ENCODE results near the gene CDKAL1. TPM values are rescaled to one million over a fixed set of nuclear protein-coding genes. Genes with fewer than 3 reads are reported as not detected.

CDKAL1 gene
- total and polyA plus RNA-seq, 2 donors from 2014 or later = 4.6 to 20.2 TPM

DNA sequence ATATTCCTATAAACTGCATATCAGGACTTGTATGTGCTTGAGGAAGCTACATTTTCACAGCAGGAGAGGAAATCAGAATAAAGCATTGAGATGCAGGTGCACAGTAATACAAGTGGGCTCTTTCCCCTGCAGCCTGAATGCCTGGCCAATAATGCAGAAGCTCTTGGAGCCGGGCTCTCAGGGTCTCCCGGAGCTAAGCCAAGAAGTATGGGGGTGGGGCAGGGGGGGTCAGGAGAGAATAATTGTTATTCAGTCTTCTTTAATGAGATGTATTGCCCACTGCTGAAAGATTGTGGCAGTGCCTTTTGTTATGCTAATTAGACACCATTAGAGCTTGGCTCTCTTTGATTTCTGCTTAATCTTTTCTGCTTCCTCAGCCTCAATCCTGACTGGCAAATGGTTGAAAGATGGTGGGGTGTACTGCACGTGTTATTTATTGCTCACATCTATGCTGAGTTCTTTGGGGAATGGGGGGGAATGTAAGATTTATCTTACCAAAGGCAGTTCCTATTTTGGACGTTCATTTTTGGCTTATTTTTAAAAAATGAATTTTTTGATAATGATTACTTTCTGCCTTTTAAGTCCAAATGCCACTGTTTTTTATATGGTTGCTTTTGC is 651.7 kb downstream of the CDKAL1 start:
- Histone ChIP-seq H3K9ac (ENCODE audit: low read length in 3 of 3) (no peak overlapping the region), H3K27me3 (ENCODE audit: control insufficient read depth, insufficient read depth, low read length) (no peaks in the 10 kb centered on the region), H3K36me3 (ENCODE audit: control insufficient read depth in 2 of 3, insufficient read depth in 3 of 3, low read length in 3 of 3) (no peaks in the 10 kb centered on the region), H3K9me3 (ENCODE audit: control insufficient read depth in 2 of 3, insufficient read depth in 1 of 3, low read length in 3 of 3) (no peaks in the 10 kb centered on the region), H3K4me1 (ENCODE audit: control insufficient read depth in 2 of 3, insufficient read depth in 2 of 3, low read depth in 1 of 3, low read length in 3 of 3) (no peaks in the 10 kb centered on the region), H3K4me3 (ENCODE audit: low read length in 3 of 3) (no peak overlapping the region), H3K27ac (ENCODE audit: low read depth in 2 of 2, low read length in 2 of 2) (no peak overlapping the region)
- DNase-seq (no peak), FAIRE-seq (no peak)
- intact Hi-C loops (cut with DNase I) = no loop called here
- TF ChIP-seq, protein P1, sequence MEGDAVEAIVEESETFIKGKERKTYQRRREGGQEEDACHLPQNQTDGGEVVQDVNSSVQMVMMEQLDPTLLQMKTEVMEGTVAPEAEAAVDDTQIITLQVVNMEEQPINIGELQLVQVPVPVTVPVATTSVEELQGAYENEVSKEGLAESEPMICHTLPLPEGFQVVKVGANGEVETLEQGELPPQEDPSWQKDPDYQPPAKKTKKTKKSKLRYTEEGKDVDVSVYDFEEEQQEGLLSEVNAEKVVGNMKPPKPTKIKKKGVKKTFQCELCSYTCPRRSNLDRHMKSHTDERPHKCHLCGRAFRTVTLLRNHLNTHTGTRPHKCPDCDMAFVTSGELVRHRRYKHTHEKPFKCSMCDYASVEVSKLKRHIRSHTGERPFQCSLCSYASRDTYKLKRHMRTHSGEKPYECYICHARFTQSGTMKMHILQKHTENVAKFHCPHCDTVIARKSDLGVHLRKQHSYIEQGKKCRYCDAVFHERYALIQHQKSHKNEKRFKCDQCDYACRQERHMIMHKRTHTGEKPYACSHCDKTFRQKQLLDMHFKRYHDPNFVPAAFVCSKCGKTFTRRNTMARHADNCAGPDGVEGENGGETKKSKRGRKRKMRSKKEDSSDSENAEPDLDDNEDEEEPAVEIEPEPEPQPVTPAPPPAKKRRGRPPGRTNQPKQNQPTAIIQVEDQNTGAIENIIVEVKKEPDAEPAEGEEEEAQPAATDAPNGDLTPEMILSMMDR (IDR thresholded peaks at IDR 0.05; ENCODE audit: borderline replicate concordance, extremely low read depth, insufficient read depth) = no peak

DNA sequence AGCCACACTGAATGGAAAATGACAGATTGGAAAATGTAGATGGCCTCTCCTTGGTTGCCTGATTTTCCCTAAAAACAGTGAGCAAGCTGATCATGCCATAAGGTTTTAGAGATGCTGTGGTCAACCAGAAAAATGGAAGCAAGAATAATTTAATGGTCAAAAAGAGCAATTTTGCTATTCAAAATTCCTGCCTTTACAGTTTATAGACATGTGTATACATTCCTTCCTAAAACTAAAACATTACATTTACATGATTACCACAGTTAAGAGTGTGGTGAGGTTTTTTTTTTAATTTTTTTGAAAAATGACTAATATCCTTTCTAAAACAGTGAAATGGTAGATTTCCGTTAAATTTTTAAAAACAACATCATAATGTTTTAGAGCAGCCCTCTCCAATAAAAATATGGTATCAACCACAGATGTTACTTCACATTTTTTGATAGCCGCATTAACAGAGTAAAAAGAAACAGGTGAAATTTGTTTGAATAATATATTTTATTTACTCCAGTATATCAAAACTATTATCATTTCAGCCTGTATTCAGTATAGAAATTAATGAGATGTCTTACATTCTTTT is 652.3 kb downstream of the CDKAL1 start:
- Histone ChIP-seq H3K36me3 (ENCODE audit: control insufficient read depth in 2 of 3, insufficient read depth in 3 of 3, low read length in 3 of 3) (no peaks in the 10 kb centered on the region), H3K4me1 (ENCODE audit: control insufficient read depth in 2 of 3, insufficient read depth in 2 of 3, low read depth in 1 of 3, low read length in 3 of 3) (peaks cover 0 to 2% (median 0%) of the 10 kb centered on the region in 3 donors), H3K4me3 (ENCODE audit: low read length in 3 of 3) (no peak overlapping the region), H3K27ac (ENCODE audit: low read depth in 2 of 2, low read length in 2 of 2) (no peak overlapping the region), H3K27me3 (ENCODE audit: control insufficient read depth, insufficient read depth, low read length) (no peaks in the 10 kb centered on the region), H3K9ac (ENCODE audit: low read length in 3 of 3) (no peak overlapping the region), H3K9me3 (ENCODE audit: control insufficient read depth in 2 of 3, insufficient read depth in 1 of 3, low read length in 3 of 3) (no peaks in the 10 kb centered on the region)
- TF ChIP-seq, protein P1 (IDR thresholded peaks at IDR 0.05; ENCODE audit: borderline replicate concordance, extremely low read depth, insufficient read depth) = no peak
- FAIRE-seq (no peak), DNase-seq (no peak)
- intact Hi-C loops (cut with DNase I) = no loop called here

DNA sequence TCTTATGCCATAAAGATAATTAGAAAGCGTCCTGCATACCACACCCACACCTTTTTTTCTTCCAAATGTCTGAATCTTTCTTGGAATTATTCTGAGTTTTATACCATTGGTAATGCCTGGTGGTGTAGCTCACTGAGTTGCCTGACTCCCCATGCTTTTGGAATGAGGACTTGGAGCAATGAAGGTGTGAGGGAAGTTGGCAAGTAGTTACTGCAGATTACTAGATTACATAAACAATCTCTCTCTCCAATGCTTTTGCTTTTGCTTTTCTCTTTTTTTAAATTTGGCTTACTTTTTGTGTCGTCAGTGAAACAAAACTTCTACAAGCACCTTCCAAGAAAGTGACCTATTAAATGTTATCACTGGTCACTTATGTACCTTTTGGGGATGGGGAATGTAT is 653.2 kb downstream of the CDKAL1 start:
- no peaks in the 10 kb centered on the region for H3K36me3 ChIP-seq (ENCODE audit: control insufficient read depth in 2 of 3, insufficient read depth in 3 of 3, low read length in 3 of 3)

More for the DNA sequence above, 653.2 kb downstream of the CDKAL1 start:
- TF ChIP-seq, protein P1 (IDR thresholded peaks at IDR 0.05; ENCODE audit: borderline replicate concordance, extremely low read depth, insufficient read depth) = no peak
- peaks cover 0 to 2% (median 0%) of the 10 kb centered on the region in 3 donors for H3K4me1 ChIP-seq (ENCODE audit: control insufficient read depth in 2 of 3, insufficient read depth in 2 of 3, low read depth in 1 of 3, low read length in 3 of 3)
- H3K9ac ChIP-seq (ENCODE audit: low read length in 3 of 3) = no peak overlapping the region
- H3K27ac ChIP-seq (ENCODE audit: low read depth in 2 of 2, low read length in 2 of 2) = no peak overlapping the region
- no peak for FAIRE-seq
- no peak for DNase-seq
- no peaks in the 10 kb centered on the region for H3K9me3 ChIP-seq (ENCODE audit: control insufficient read depth in 2 of 3, insufficient read depth in 1 of 3, low read length in 3 of 3)
- intact Hi-C loops (cut with DNase I) = no loop called here
- H3K27me3 ChIP-seq (ENCODE audit: control insufficient read depth, insufficient read depth, low read length) = no peaks in the 10 kb centered on the region
- no peak overlapping the region for H3K4me3 ChIP-seq (ENCODE audit: low read length in 3 of 3)

Measured in kidney (tissue), 14 donors.